ENCODE measurements around the gene SCYGR1.

The SCYGR1 gene

GRCh38 chr2:227379095-227379494, 8.7 kb downstream of the SCYGR1 start, which contains the start of gene TM4SF20:
TSS of gene TM4SF20 (minus strand) at chr2:227379306. CDS start at chr2:227379268, 38 bp downstream.
- H3K4me3 ChIP-seq (ENCODE audit: low read depth, low read length): no peak within 1 kb of the TSS
- TF ChIP-seq CTCF (IDR thresholded peaks at IDR 0.05; ENCODE audit: control insufficient read depth, extremely low read depth, insufficient read depth): no peak
- DNase-seq (ENCODE audit: low read depth): no peak

- no peak for DNase-seq (ENCODE audit: low read depth)
- H3K4me3 ChIP-seq (ENCODE audit: low read depth, low read length): no peak overlapping the region
- TF ChIP-seq CTCF (IDR thresholded peaks at IDR 0.05; ENCODE audit: control insufficient read depth, extremely low read depth, insufficient read depth): no peak
Observed at GRCh38 chr2:227378371-227378782, 9.4 kb downstream of the SCYGR1 start.

- no peak for DNase-seq (ENCODE audit: low read depth)
- 0 out of 2 replicates have a peak, but pooled peaks have one; percentile 9 for TF ChIP-seq CTCF (IDR thresholded peaks at IDR 0.05; ENCODE audit: control insufficient read depth, extremely low read depth, insufficient read depth)
- H3K4me3 ChIP-seq (ENCODE audit: low read depth, low read length): no peak overlapping the region
Observed at GRCh38 chr2:227377467-227378351, 10.0 kb downstream of the SCYGR1 start.

- no peak for DNase-seq (ENCODE audit: low read depth)
- no peak for TF ChIP-seq CTCF (IDR thresholded peaks at IDR 0.05; ENCODE audit: control insufficient read depth, extremely low read depth, insufficient read depth)
- H3K4me3 ChIP-seq (ENCODE audit: low read depth, low read length): no peak overlapping the region
Observed at GRCh38 chr2:227376656-227377396, 10.9 kb downstream of the SCYGR1 start.

GRCh38 chr2:227374158-227374557, 13.6 kb downstream of the SCYGR1 start:
- DNase-seq (ENCODE audit: low read depth): no peak

GRCh38 chr2:227373389-227373788, 14.4 kb downstream of the SCYGR1 start:
- TF ChIP-seq CTCF (IDR thresholded peaks at IDR 0.05; ENCODE audit: control insufficient read depth, extremely low read depth, insufficient read depth): no peak
- no peak overlapping the region for H3K4me3 ChIP-seq (ENCODE audit: low read depth, low read length)
- no peak for DNase-seq (ENCODE audit: low read depth)

More at GRCh38 chr2:227374158-227374557, 13.6 kb downstream of the SCYGR1 start:
- no peak overlapping the region for H3K4me3 ChIP-seq (ENCODE audit: low read depth, low read length)
- no peak for TF ChIP-seq CTCF (IDR thresholded peaks at IDR 0.05; ENCODE audit: control insufficient read depth, extremely low read depth, insufficient read depth)
